Body of pancreas (tissue), 4 donors: Measurements from ENCODE around the gene ZNF816. TPM values are rescaled to one million over a fixed set of nuclear protein-coding genes. Genes with fewer than 3 reads are reported as not detected.

Source experiments
- ATAC-seq: fragments of 150-250 bp; one replicate; pipeline ENCODE4 v1.9.1; 2016
- DNase-seq, 4 donors: peaks; one replicate each; pipeline ENCODE4 v3.0.0-alpha.2; 2019
- H3K27ac ChIP-seq, 4 donors: fragments of 200-600 bp; sonication (generic); 1 replicate in 3 of 4; 2 replicates in 1 of 4; pipeline versions ENCODE4 v1.5.1 to v1.6.1; 2016 to 2019; ENCODE audit warnings: mild to moderate bottlenecking in 1 of 4, mixed read lengths in 1 of 4, moderate library complexity in 1 of 4
- H3K27me3 ChIP-seq, 2 donors: fragments of 200-600 bp; sonication (generic); one replicate each; pipeline ENCODE4 v1.6.0; 2016; ENCODE audit warnings: mild to moderate bottlenecking in 1 of 2
- H3K36me3 ChIP-seq, 2 donors: fragments of 200-600 bp; sonication (generic); replicated peaks in 1 of 2; 2 replicates each; pipeline ENCODE4 v1.5.1; 2016; ENCODE audit warnings: low read depth in 2 of 2; ENCODE audit not compliant: insufficient read depth in 1 of 2
- H3K4me1 ChIP-seq: fragments of 200-600 bp; sonication (generic); one replicate; pipeline ENCODE4 v1.6.0; 2016
- H3K4me3 ChIP-seq, 2 donors: fragments of 200-600 bp; sonication (generic); 1 replicate in 1 of 2; 2 replicates in 1 of 2; pipeline ENCODE4 v1.5.1; 2016 to 2019
- H3K9me3 ChIP-seq, 3 donors: fragments of 200-600 bp; sonication (generic); 1 replicate in 2 of 3; 2 replicates in 1 of 3; pipeline ENCODE4 v1.5.1; 2016
- CTCF ChIP-seq, 7 experiments: fragments of 450-650 bp in 4 of 7; fragments of 200-600 bp in 3 of 7; sonication (generic) in 3 of 7; IDR thresholded peaks; one replicate each; pipeline ENCODE4 v1.5.1; 2016 to 2019; ENCODE audit warnings: antibody characterized with exemption in 7 of 7
- POLR2A ChIP-seq, 3 donors: fragments of 450-650 bp; IDR thresholded peaks; one replicate each; pipeline ENCODE4 v1.6.1; 2016; ENCODE audit warnings: antibody characterized with exemption in 3 of 3, mild to moderate bottlenecking in 2 of 3
- WGBS, 2 donors: methylation state at CpG; one replicate each; pipeline ENCODE4 v1.1.5; 2017; 5-methylcytosine and 5-hydroxymethylcytosine counted together
- intact Hi-C: fragments of 100-400 bp; cut with DNase I; formaldehyde crosslinking; loops from one replicate; pipeline ENCODE4 v1.15.1; 2023
- total RNA-seq, 2 donors: library from RNA; depleted of rRNA; stranded (reverse); fragments of >200 nt; gene quantifications; one replicate each; pipeline ENCODE4 v1.1.0, GENCODE V29; 2016

The ZNF816 gene
- total RNA-seq, 2 donors from 2014 or later, result 4.9 to 7.5 TPM

DNA sequence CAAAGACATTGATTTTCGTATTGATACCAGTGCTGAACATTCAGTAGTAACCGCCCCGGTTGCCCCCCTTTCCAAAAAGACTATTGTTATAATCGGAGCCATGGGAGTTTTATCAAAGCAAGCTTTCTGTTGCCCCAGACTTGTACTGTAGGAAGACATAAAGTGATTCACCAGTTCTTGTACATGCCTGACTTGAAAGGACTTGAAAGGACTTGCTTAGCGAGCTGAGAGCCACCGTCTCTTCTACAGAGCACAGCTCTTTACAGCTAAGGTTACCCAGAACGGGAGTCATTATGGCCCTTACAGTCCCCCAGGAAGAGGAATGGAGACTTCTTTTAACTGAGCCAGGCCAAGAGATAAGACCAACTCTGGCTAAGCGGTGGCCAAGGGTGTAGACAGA, 5.1 kb downstream of the ZNF816 start:
- intact Hi-C loops, result no loop called here
- Histone ChIP-seq H3K4me1 (peaks cover 14% of the 10 kb centered on the region), H3K27ac (no peak overlapping the region), H3K27me3 (no peaks in the 10 kb centered on the region), H3K9me3 (peaks cover 0 to 56% (median 0%) of the 10 kb centered on the region in 3 donors), H3K36me3 (peaks cover 8 to 11% of the 10 kb centered on the region in 2 donors), H3K4me3 (no peak overlapping the region)
- WGBS, 2 donors, result 95 to 97% methylated on average over 6 to 8 of the region's 8 CpGs
- DNase-seq (no peak), ATAC-seq (no peak)
- TF ChIP-seq CTCF (IDR thresholded peaks at IDR 0.05) (no peak), POLR2A (IDR thresholded peaks at IDR 0.05) (no peak)

DNA sequence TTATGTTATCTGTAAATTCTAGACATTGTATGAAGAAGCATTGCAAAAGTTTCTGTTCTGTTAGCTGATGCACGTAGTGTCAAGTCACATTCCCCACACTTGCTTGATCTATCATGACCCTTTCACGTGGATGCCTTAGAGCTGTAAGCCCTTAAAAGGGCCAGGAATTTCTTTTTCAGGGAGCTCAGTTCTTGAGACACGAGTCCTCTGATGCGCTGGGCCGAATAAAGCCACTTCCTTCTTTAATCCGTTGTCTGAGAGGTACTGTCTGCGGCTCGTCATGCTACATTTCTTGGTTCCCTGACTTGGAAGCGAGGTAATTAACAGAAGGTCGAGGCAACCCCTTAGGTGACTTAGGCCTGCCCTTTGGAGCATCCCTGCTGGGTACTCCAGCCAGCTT, 5.8 kb downstream of the ZNF816 start:
- 94 to 96% methylated on average over 10 of the region's 10 CpGs for whole genome bisulfite sequencing, 2 donors
- peaks cover 0 to 62% (median 0%) of the 10 kb centered on the region in 3 donors for H3K9me3 ChIP-seq
- no peak for DNase-seq
- intact Hi-C loops, result no loop called here
- H3K4me3 ChIP-seq, result no peak overlapping the region
- TF ChIP-seq POLR2A (IDR thresholded peaks at IDR 0.05) (no peak), CTCF (IDR thresholded peaks at IDR 0.05) (no peak)
- no peaks in the 10 kb centered on the region for H3K27me3 ChIP-seq
- peaks cover 12% of the 10 kb centered on the region for H3K4me1 ChIP-seq
- H3K36me3 ChIP-seq, result peaks cover 14 to 18% of the 10 kb centered on the region in 2 donors
- no peak overlapping the region for H3K27ac ChIP-seq
- ATAC-seq, result no peak

DNA sequence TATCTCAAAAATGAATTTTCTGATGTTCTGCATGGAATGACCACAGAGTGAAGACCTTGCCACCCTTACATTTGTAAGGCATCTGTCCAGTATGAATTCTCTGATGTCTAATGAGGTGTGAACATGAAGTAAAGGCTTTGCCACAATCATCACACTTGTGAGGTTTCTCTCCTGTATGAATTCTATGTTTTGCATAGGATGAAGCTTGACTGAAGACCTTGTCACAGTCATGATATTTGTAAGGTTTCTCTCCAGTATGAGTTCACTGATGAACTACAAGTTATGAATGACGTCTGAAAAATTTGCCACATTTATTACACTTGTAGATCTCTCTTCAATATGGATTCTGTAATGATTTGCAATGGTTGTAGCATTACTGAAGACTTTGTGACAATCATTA, 13.3 kb downstream of the ZNF816 start:
- Histone ChIP-seq H3K4me3 (no peak overlapping the region), H3K36me3 (peaks cover 24 to 25% of the 10 kb centered on the region in 2 donors), H3K27ac (no peak overlapping the region), H3K9me3 (peaks cover 4 to 67% (median 15%) of the 10 kb centered on the region in 3 donors), H3K4me1 (peaks cover 10% of the 10 kb centered on the region), H3K27me3 (no peaks in the 10 kb centered on the region)
- TF ChIP-seq POLR2A (IDR thresholded peaks at IDR 0.05), result no peak
- intact Hi-C loops, result no loop called here
- DNase-seq (no peak), ATAC-seq (no peak)
- 89 to 93% methylated on average over 1 of the region's 1 CpG for WGBS, 2 donors

GRCh38 chr19:52948025-52948770, 14.5 kb downstream of the ZNF816 start:
- H3K27me3 ChIP-seq, result no peaks in the 10 kb centered on the region
- peaks cover 23 to 25% of the 10 kb centered on the region in 2 donors for H3K36me3 ChIP-seq
- H3K9me3 ChIP-seq, result peaks cover 4 to 67% (median 15%) of the 10 kb centered on the region in 3 donors

More at GRCh38 chr19:52948025-52948770, 14.5 kb downstream of the ZNF816 start:
- no peak for TF ChIP-seq POLR2A (IDR thresholded peaks at IDR 0.05)
- TF ChIP-seq CTCF (IDR thresholded peaks at IDR 0.05), result no peak
- H3K27ac ChIP-seq, result no peak overlapping the region
- DNase-seq (no peak), ATAC-seq (no peak)
- WGBS, 2 donors, result 92 to 98% methylated on average over 13 of the region's 13 CpGs
- intact Hi-C loops, result no loop called here
- no peak overlapping the region for H3K4me3 ChIP-seq
- H3K4me1 ChIP-seq, result peaks cover 22% of the 10 kb centered on the region
